GM12873 (cell line): ENCODE data around the gene DAW1.

Experiments
- TF ChIP-seq, protein P1 (sequence below): IDR thresholded peaks from 2 replicates; pipeline ENCODE4 v1.5.1; 2012; ENCODE audit warnings: low read depth, mild to moderate bottlenecking, moderate library complexity, low read length, control low read depth; ENCODE audit not compliant: insufficient read depth; ENCODE audit errors: missing control alignments

DAW1 gene

DNA sequence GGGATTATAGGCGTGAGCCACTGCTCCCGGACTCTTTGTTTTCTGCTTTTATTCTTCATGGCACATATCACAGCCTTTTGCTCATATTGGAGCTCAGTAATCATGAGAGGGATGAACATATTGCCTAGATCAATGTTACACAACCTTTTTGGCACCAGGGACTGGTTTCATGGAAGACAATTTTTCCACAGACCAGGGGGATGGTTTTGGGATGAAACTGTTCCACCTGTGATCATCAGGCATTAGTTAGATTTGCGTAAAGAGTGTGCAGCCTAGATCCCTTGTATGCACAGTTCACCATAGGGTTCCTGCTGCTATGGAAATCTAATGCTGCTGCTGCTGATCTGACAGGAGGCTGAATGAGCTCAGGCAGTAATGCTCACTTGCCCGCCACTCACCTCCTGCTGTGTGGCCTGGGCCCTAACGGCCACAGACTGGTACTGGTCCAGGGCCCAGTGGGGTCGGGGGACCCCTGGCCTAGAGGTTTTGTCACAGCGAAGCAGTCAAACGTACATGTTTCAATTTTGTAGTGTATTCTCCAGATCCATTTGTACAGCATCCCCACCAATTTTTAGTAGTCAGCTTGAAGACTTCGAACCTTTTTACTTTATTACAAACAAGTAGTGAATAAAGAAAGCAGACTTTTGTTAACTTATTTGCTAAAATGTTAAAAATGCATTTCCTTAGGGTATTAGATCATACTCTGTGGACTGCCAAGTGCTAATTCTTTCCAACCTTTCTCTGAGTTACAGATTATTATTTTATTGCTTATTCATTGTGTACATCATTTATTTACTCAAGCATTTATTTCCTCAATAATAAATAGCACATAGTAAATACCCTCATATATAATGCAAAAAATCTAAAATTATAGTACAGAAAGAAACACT lies 6.2 kb downstream of the DAW1 start:
- TF ChIP-seq, protein P1, sequence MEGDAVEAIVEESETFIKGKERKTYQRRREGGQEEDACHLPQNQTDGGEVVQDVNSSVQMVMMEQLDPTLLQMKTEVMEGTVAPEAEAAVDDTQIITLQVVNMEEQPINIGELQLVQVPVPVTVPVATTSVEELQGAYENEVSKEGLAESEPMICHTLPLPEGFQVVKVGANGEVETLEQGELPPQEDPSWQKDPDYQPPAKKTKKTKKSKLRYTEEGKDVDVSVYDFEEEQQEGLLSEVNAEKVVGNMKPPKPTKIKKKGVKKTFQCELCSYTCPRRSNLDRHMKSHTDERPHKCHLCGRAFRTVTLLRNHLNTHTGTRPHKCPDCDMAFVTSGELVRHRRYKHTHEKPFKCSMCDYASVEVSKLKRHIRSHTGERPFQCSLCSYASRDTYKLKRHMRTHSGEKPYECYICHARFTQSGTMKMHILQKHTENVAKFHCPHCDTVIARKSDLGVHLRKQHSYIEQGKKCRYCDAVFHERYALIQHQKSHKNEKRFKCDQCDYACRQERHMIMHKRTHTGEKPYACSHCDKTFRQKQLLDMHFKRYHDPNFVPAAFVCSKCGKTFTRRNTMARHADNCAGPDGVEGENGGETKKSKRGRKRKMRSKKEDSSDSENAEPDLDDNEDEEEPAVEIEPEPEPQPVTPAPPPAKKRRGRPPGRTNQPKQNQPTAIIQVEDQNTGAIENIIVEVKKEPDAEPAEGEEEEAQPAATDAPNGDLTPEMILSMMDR, result no peak

DNA sequence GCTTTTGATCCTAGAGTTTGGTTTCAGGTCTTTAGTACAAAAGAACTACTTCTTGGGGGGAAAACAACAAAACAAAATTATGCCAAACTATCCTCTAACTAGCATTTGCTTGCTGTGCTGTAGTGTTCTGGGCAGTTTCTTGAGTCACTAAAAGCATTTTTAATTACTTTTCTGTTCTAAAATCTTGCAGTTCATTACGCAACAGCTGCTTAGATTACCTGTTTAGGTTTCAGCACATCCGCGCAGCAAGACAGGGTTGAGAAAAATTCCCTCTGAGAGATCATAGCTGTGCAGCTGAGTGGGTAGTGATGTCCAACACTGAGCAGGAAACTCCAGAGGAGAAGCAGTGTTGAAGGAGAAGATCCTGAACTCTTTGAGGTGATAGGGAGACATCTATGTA lies 9.0 kb downstream of the DAW1 start:
- TF ChIP-seq, protein P1, result no peak

DNA sequence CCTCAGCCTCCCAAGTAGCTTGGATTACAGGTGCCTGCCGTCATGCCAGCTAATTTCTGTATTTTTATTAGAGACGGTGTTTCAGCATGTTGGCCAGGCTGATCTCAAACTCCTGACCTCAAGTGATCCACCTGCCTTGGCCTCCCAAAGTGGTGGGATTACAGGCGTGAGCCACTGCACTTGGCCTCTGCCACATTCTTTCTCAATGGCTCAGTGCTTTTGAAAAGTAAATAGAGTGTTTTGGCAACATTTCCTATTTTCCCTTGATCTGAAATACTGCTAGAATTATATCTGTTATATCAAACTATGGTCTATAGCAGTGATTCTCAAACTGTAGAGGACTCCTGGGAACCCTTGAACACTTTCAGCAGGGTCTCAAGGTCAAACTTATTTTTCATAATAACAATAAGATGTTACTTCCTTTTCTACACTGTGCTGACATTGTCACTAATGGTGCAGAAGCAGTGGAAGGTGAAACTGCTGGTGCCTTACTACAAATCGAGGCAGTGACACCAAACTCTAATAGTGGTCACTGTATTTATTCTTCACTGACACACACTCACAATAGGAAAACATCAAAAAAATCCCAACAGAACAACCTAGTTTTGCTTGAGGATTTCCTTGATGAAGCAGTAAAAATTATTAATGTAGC lies 10.6 kb downstream of the DAW1 start:
- TF ChIP-seq, protein P1, result no peak

DNA sequence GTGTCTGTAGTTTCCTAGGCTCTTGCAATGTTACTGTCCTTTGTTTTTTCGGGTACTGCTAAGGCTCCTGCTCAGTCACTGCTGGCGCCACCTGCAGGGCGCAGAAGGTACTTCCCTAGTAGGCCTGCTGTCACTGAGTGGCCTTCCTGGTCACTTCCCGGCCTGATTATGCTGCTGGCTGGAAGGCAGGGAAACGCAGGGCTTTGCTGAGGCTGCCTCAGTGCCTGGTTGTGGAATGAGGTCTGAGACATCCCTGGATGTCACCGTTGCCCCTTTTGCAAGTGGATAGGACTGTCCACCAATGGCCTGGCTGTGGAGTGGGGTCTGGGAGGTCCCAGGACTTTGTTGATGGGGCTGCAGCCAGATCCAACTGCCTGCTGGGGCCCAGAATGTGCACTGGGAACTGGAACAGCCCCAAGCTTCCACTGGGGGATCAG lies 13.1 kb downstream of the DAW1 start:
- TF ChIP-seq, protein P1, result peak; percentile 98

DNA sequence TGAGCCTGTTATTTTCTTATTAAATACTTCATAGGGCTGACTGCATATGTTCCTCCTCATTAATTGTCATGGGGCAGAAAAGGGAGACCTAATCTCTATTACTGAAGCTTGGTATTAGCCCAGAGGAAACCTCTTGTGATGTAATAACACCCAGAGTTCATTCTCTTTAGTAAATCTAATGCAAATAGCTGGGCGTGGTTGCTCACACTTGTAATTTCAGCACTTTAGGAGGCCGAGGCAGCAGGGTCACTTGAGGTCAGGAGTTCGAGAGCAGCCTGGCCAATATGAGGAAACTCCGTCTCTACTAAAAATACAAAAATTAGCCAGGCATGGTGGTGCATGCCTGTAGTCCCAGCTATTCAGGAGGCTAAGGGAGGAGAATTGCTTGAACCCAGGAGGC lies 14.7 kb downstream of the DAW1 start:
- TF ChIP-seq, protein P1, result no peak

DNA sequence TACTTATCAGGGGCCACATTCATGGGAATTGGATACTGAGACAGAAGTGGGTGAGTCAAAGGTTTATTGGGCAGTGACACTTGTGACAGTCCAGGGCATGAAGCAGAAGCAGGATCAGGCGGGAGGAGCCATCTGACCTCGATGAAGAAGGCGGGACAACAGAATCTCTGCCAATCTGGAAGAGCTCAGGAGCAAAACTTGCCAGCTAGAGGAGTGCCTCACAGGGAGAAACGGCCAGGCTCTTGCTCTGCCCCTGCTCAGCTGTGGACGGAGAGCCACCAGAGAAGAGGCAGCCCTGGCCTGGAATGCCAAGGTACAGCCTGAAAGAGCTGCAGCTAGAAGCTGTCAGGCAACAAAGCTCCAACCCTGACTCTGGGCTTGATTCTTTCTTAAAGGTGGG lies 16.9 kb downstream of the DAW1 start:
- TF ChIP-seq, protein P1, result no peak

DNA sequence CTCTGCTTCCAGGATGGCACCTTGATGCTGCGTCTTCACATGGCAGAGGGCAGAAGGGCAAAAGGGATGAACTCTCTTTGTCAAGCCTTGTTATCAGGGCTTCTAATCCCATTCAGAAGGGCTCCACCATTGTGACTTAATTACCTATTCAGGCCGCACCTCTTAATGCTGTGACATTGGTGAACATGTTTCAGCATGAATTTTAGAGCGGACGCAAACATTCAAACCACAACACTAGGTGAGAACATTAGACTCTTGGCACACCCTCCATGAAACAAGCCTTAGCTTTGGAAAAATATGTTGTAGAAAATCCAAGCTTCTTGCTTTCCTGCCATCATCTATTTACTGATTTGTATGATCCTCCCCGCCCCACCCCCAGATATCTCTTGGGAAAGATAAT lies 17.9 kb downstream of the DAW1 start:
- TF ChIP-seq, protein P1, result no peak
